Cortex of kidney (tissue), 1 donor: ENCODE measurements around the gene SMIM45.

Experiments
- DNase-seq: peaks from one replicate; lab custom pipeline; 2025; lab: John Stamatoyannopoulos, UW

SMIM45 gene

DNA sequence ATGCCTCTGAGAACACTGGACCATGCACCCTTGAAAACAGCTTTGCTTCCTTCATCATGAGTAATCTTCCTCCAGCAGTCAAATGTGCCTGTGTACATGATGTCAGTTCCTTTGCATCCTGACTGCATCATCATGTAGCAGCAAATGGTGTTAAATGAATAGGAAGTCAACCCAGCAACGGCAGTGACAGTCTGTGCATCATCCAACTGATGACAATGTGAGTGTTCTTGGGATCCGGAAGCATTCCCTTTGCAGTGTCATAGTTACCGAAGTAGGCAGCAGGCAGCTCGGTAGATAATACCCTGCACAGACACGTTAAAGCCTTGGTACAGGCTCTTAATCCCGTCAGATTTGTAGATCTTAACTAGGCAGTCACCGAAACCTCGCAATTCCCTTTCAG is 49.2 kb downstream of the SMIM45 start:
- no peak for DNase-seq

DNA sequence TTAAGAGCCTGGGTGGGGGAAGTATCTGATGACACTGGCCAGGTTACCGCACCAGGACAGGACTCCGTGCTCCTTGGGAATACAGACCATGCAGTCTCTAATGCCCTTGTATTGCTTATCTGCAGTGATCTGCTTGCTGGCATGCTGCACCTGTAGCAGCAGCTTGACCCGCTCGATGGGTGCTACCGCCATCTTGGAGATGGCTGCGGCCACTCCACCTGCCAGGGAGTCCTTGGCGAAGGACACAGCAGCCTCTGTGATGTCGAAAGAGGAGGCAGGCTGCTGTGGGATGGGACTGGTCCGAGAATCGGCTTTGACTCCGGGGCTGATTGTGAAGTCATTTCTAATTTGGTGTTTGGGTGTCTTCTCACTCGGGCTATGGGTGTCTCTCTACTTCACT is 49.8 kb downstream of the SMIM45 start:
- no peak for DNase-seq

DNA sequence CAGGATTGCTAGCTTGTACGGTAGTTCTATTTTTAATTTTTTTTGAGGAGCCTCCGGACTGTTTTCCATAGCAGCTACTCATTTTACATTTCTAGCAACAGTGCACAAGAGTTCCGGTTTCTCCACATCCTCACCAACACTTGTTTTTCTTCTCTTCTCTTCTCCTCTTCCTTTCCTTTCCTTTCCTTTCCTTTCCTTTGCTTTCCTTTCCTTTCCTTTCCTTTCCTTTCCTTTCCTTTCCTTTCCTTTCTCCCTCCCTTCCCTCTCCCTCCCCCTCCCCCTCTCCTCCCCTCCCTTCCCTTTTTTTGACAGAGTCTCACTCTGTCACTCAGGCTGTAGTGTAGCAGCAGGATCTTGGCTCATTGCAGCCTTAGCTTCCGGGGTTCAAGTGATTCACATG is 56.0 kb downstream of the SMIM45 start:
- DNase-seq: no peak
